Measurements from ENCODE around the gene SLFN14.
"Not testable (repeated sequence)": the region's sequence is repeated elsewhere in the genome, so short reads cannot be mapped to it uniquely, and the experiment has no call there.

The SLFN14 gene

GRCh38 chr17:35521150-35521549, 39.5 kb downstream of the SLFN14 start:
- H3K4me3 ChIP-seq (ENCODE audit: low read depth, low read length), result no peak overlapping the region
- POLR2A ChIA-PET, result no interaction called here
- no peak for DNase-seq (ENCODE audit: low read depth, low spot score)
- no peak for TF ChIP-seq CTCF (IDR thresholded peaks at IDR 0.05; ENCODE audit: insufficient read depth, low read length, missing control alignments)
- CTCF ChIA-PET, result no interaction called here

- no peak for DNase-seq (ENCODE audit: low read depth, low spot score)
- ChIA-PET CTCF (interaction anchor here (0.9 kb wide), 1 partner anchor 227 kb away, joined by 3 read pairs; no protein-coding TSS in a partner anchor), POLR2A (no interaction called here)
- TF ChIP-seq CTCF (IDR thresholded peaks at IDR 0.05; ENCODE audit: insufficient read depth, low read length, missing control alignments), result no peak
- no peak overlapping the region for H3K4me3 ChIP-seq (ENCODE audit: low read depth, low read length)
Observed at GRCh38 chr17:35519906-35520442, 40.6 kb downstream of the SLFN14 start.

- CTCF ChIA-PET, result interaction anchor here (0.9 kb wide), 1 partner anchor 228 kb away, joined by 3 read pairs; no protein-coding TSS in a partner anchor
- H3K4me3 ChIP-seq (ENCODE audit: low read depth, low read length), result no peak overlapping the region
- no peak for DNase-seq (ENCODE audit: low read depth, low spot score)
- no peak for TF ChIP-seq CTCF (IDR thresholded peaks at IDR 0.05; ENCODE audit: insufficient read depth, low read length, missing control alignments)
- POLR2A ChIA-PET, result no interaction called here
Observed at GRCh38 chr17:35519439-35519838, 41.2 kb downstream of the SLFN14 start.

DNA sequence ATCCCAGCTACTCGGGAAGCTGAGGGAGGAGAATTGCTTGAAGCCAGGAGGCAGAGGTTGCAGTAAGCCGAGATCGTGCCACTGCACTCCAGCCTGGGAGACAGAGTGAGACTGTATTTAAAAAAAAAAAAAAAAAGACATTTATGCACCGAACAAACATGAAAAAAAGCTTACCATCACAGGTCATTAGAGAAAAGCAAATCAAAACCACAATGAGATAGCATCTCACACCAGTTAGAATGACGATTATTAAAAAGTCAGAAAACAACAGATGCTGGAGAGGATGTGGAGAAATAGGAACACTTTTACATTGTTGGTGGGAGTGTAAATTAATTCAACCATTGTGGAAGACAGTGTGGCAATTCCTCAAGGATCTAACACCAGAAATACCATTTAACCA, 42.2 kb downstream of the SLFN14 start:
- DNase-seq (ENCODE audit: low read depth, low spot score); H3K4me3 ChIP-seq (ENCODE audit: low read depth, low read length); CTCF ChIA-PET; POLR2A ChIA-PET: not testable (repeated sequence)

DNA sequence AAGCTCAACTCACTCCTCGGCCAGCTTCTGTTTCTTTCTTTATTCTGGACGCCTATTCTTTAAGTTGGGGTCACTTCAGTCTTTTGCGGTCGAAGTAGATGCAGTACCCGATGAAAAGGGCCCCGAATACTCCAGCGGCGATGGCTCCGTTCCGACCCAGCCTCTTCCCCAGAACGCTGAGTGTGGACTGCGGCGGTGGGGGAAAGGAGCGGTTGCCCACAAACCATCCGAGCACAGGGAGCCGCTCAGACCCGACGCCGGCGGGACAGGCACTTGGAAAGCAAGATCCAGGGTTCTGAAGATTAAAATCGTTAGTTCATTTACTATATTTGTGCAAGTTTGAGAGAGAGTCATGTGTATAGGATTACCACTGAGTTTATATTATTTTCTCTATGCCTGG, 45.6 kb downstream of the SLFN14 start:
- ChIA-PET POLR2A (no interaction called here), CTCF (no interaction called here)
- TF ChIP-seq CTCF (IDR thresholded peaks at IDR 0.05; ENCODE audit: insufficient read depth, low read length, missing control alignments), result no peak
- H3K4me3 ChIP-seq (ENCODE audit: low read depth, low read length), result no peak overlapping the region
- no peak for DNase-seq (ENCODE audit: low read depth, low spot score)

DNA sequence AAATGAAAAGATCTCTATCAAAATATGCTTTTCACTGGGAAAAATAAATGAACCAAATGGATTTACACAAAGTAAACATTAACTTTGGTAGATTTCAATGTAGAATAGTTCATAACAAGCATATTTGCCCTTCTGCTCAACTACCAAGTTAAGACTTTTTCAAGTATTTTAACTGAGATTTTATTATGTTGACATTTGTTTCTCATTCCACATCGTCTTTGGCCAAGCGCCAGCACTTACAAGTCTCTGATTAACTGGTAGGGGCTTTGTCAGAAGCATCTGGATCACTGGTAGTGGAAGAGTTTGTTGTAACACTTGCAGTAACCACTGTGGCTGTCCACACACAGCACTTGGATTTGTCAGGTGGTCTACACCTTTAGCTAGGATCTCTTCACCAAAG, 46.1 kb downstream of the SLFN14 start:
- POLR2A ChIA-PET, result no interaction called here
- CTCF ChIA-PET, result no interaction called here
- no peak overlapping the region for H3K4me3 ChIP-seq (ENCODE audit: low read depth, low read length)
- DNase-seq (ENCODE audit: low read depth, low spot score), result no peak
- TF ChIP-seq CTCF (IDR thresholded peaks at IDR 0.05; ENCODE audit: insufficient read depth, low read length, missing control alignments), result no peak
